Osteoblast (primary cell): ENCODE data around the gene EGFL8. TPM values are rescaled to one million over a fixed set of nuclear protein-coding genes. Genes with fewer than 3 reads are reported as not detected.

Experiments
- DNase-seq: peaks from one replicate; pipeline ENCODE4 v3.0.0; 2011; ENCODE audit warnings: low spot score, mixed read lengths; ENCODE audit not compliant: insufficient read length; ENCODE audit errors: missing footprints
- H2AFZ ChIP-seq: 2 replicates; pipeline ENCODE4 v1.6.0; 2011; ENCODE audit warnings: mild to moderate bottlenecking, low read length
- H3K27ac ChIP-seq: 2 replicates; pipeline ENCODE4 v1.5.1; 2011; ENCODE audit warnings: mild to moderate bottlenecking, low read depth, low read length, moderate library complexity
- H3K27me3 ChIP-seq: 2 replicates; pipeline ENCODE4 v1.6.0; 2012; ENCODE audit warnings: mild to moderate bottlenecking, control low read depth, inconsistent platforms, low read length, moderate library complexity; ENCODE audit not compliant: insufficient read depth
- H3K36me3 ChIP-seq: 2 replicates; pipeline ENCODE4 v1.5.1; 2011; ENCODE audit warnings: mild to moderate bottlenecking, low read length, control low read depth, moderate library complexity; ENCODE audit not compliant: insufficient read depth
- H3K4me1 ChIP-seq: 2 replicates; pipeline ENCODE4 v1.5.1; 2011; ENCODE audit warnings: mild to moderate bottlenecking, low read length, control low read depth, moderate library complexity; ENCODE audit not compliant: insufficient read depth
- H3K4me2 ChIP-seq: 2 replicates; pipeline ENCODE4 v1.6.0; 2011; ENCODE audit warnings: mild to moderate bottlenecking, low read length; ENCODE audit not compliant: insufficient read depth
- H3K4me3 ChIP-seq: fragments of 200-600 bp; sonication (generic); 3 replicates; pipeline ENCODE4 v1.5.1; 2012; ENCODE audit warnings: mild to moderate bottlenecking, low read length, inconsistent platforms; ENCODE audit not compliant: insufficient read depth
- H3K79me2 ChIP-seq: 2 replicates; pipeline ENCODE4 v1.6.0; 2012; ENCODE audit warnings: mild to moderate bottlenecking, low read length, control low read depth, inconsistent platforms; ENCODE audit not compliant: insufficient read depth
- H3K9me3 ChIP-seq: 2 replicates; pipeline ENCODE4 v1.5.1; 2011; ENCODE audit warnings: low read depth, low read length, control low read depth
- H4K20me1 ChIP-seq: 2 replicates; pipeline ENCODE4 v1.6.0; 2012; ENCODE audit warnings: mild to moderate bottlenecking, low read length, control low read depth; ENCODE audit not compliant: insufficient read depth
- CTCF ChIP-seq: IDR thresholded peaks from 2 replicates; pipeline ENCODE4 v1.5.1; 2011; ENCODE audit warnings: mild to moderate bottlenecking, low read depth, low read length, moderate library complexity; ENCODE audit errors: extremely low read depth
- total RNA-seq: library from RNA; depleted of rRNA; stranded (reverse); fragments of >200 nt; gene quantifications from 2 replicates; pipeline ENCODE4 v1.2.3, GENCODE V29; 2012

The EGFL8 gene
- total RNA-seq, 1 donor: 0.36 TPM

GRCh38 chr6:32149092-32149755, 15.2 kb upstream of the EGFL8 start:
- Histone ChIP-seq H3K4me1 (peaks cover 15% of the 10 kb centered on the region), H4K20me1 (no peaks in the 10 kb centered on the region), H3K4me3 (peak overlapping the region; percentile 52), H3K27ac (no peak overlapping the region), H3K27me3 (peaks cover 39% of the 10 kb centered on the region), H3K36me3 (no peaks in the 10 kb centered on the region), H2AFZ (no peak overlapping the region), H3K9me3 (no peaks in the 10 kb centered on the region), H3K79me2 (peaks cover 2% of the 10 kb centered on the region), H3K4me2 (peak overlapping the region; percentile 43)
- DNase-seq: no peak
- no peak for TF ChIP-seq CTCF

- H3K27me3 ChIP-seq: peaks cover 39% of the 10 kb centered on the region
- H3K27ac ChIP-seq: no peak overlapping the region
- DNase-seq: no peak
- no peaks in the 10 kb centered on the region for H3K9me3 ChIP-seq
- no peak overlapping the region for H3K4me3 ChIP-seq
- H3K36me3 ChIP-seq: no peaks in the 10 kb centered on the region
- peaks cover 22% of the 10 kb centered on the region for H3K4me1 ChIP-seq
- peaks cover 3% of the 10 kb centered on the region for H4K20me1 ChIP-seq
- peaks cover 12% of the 10 kb centered on the region for H3K79me2 ChIP-seq
- no peak for TF ChIP-seq CTCF
- no peak overlapping the region for H3K4me2 ChIP-seq
- H2AFZ ChIP-seq: no peak overlapping the region
Measured at GRCh38 chr6:32149932-32150870, 14.2 kb upstream of the EGFL8 start.

GRCh38 chr6:32151181-32151862, 13.1 kb upstream of the EGFL8 start:
- Histone ChIP-seq H3K27me3 (peaks cover 31% of the 10 kb centered on the region), H2AFZ (no peak overlapping the region), H4K20me1 (peaks cover 6% of the 10 kb centered on the region), H3K36me3 (peaks cover 2% of the 10 kb centered on the region), H3K4me2 (peak overlapping the region; percentile 91), H3K79me2 (peaks cover 18% of the 10 kb centered on the region), H3K4me3 (peak overlapping the region; percentile 97), H3K9me3 (no peaks in the 10 kb centered on the region), H3K27ac (no peak overlapping the region), H3K4me1 (peaks cover 24% of the 10 kb centered on the region)
- DNase-seq: peak; percentile 71
- no peak for TF ChIP-seq CTCF
